Activated naive CD4-positive, alpha-beta T cell treated with anti-CD3 and anti-CD28 coated beads, Interleukin-2, amount 50 U/mL, for 72 hours (primary cell): Measurements from ENCODE around the gene CDHR5. TPM values are rescaled to one million over a fixed set of nuclear protein-coding genes. Genes with fewer than 3 reads are reported as not detected.

Source experiments
- ATAC-seq, 2 donors: fragments of 150-1000 bp; cut with Tn5 transposase; 2 replicates each; pipeline ENCODE4 v1.10.0; 2021; ENCODE audit warnings: mild to moderate bottlenecking in 2 of 2, moderate library complexity in 2 of 2
- DNase-seq, 2 donors: peaks; one replicate each; pipeline ENCODE4 v3.0.0; 2021 to 2022; ENCODE audit warnings: low spot score in 2 of 2
- H3K27ac Mint-ChIP-seq, 2 donors: one replicate each; pipeline ENCODE4 v1.8.0; 2022; ENCODE audit warnings: mild to moderate bottlenecking in 2 of 2, mixed read lengths in 2 of 2
- H3K36me3 Mint-ChIP-seq, 2 donors: one replicate each; pipeline ENCODE4 v1.8.0; 2022; ENCODE audit warnings: mixed read lengths in 2 of 2
- H3K9me3 Mint-ChIP-seq, 2 donors: one replicate each; pipeline ENCODE4 v1.8.0; 2022; ENCODE audit warnings: mixed read lengths in 2 of 2
- total RNA-seq, 2 donors: library from RNA; stranded (reverse); gene quantifications; one replicate each; pipeline ENCODE4 v1.2.3, GENCODE V29; 2022

CDHR5 gene
- total RNA-seq, 2 donors from 2014 or later = not detected

GRCh38 chr11:573146-573759 lies 51.5 kb downstream of the CDHR5 start:
- Mint-ChIP-seq H3K9me3 (no peaks in the 10 kb centered on the region), H3K27ac (no peak overlapping the region), H3K36me3 (peaks cover 8% of the 10 kb centered on the region in 2 donors)
- no peak for ATAC-seq
- no peak for DNase-seq

DNA sequence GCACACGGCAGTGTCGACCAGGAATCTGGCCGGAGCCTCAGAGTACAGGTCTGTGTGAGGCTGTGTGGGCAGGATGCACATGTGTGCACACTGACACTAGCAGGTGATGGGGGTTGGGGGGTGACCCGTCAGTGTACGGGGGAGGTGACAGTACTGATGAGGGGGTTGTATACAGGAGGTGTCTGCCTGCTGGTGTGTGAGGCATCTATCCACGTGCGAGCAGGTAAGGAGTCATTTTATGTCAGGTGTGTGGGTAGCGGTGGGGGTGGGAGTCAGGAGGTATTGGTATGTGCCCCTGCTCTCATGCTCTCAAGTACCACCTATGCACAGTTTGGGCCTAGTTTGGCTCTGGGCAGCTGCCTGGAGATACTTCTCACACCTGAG lies 53.0 kb downstream of the CDHR5 start:
- Mint-ChIP-seq H3K9me3 (no peaks in the 10 kb centered on the region), H3K36me3 (peaks cover 0 to 5% of the 10 kb centered on the region in 2 donors), H3K27ac (no peak overlapping the region)
- ATAC-seq (no peak), DNase-seq (no peak)

DNA sequence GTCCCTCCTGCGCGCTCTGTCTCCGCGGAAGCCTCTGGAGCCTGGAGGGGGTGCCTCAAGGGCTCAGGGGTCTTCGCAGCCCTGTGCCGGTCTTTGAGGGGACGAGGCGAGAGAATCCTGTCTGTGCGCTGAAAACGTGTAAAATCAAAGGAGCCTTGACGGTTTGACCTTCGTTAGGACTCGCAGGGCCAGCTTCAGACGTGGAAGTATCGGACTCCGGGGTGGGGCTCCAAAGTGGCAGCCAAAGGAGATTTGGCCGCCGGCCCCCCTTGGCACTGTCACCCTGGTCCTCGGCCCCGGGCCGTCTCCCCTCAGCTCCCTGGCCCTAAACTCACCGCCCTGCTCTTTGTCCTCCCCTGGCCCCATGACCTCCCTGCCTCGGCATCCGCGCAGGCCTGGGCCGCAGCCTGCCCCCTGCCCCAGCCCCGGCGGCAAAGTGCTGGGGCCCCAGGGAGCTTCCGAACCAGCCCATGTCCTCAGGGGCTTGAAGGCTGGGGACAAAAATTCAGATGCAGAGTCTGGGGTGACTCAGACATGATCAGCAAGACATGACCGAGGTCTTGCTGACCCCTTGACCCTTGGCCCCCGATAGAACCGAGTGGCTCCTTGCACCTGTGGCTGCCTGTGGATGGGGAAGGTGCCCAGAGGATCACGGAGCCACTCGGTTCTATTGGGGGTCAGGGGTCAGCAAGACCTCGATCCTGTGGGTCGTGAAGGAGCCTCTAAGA lies 55.4 kb downstream of the CDHR5 start:
- H3K27ac Mint-ChIP-seq = peak overlapping the region in 1 of 2 donors; percentile 29
- no peak for ATAC-seq
- H3K9me3 Mint-ChIP-seq = no peaks in the 10 kb centered on the region
- no peak for DNase-seq
- H3K36me3 Mint-ChIP-seq = peaks cover 0 to 5% of the 10 kb centered on the region in 2 donors

DNA sequence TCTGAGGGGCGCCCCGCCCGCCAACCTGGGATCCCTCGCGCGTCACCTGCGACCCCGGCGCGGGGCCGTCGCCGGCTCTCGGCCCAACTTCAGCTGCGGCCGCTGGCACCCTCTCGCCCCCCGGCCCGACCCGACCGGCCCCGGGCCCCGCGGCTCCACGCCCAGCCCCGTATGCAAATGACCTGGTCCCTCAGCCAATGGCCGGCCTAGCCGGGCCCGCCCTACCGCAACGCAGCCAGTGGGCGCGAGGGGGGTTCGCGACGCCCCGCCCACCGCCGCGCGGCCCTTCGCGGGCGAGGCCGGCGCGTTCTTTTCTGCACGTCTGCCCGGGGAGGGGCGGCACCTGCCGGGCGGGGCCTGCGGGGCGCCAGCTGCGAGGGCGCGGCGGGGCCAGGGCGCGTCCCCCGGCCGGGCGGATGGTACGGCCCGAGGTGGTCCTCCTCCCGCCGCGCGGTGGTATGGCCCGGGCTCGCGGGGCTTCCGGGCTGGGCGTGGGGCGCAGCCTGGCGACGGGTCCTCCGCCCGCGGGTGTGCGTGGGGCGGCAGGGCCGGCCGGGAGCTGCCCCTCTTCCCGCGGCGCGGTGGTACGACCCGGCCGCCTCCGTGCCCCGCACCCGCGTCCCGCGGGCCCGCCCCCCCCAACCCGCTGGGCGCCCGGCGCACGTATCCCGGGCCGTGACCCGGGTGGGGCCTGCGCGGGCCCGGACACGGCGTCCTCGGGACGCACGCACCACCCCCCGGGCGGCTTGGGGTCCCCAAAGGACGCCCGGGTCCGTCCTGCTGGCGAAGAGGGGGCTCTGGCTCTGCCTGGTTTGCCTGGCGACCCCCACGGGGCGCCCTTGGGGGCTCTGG lies 56.2 kb downstream of the CDHR5 start:
- H3K36me3 Mint-ChIP-seq = peaks cover 0 to 5% of the 10 kb centered on the region in 2 donors
- H3K9me3 Mint-ChIP-seq = no peaks in the 10 kb centered on the region
- ATAC-seq (peak; percentile 93 to 95), DNase-seq (peak; percentile 92 to 99)
- H3K27ac Mint-ChIP-seq = peak overlapping the region in 1 of 2 donors; percentile 29

DNA sequence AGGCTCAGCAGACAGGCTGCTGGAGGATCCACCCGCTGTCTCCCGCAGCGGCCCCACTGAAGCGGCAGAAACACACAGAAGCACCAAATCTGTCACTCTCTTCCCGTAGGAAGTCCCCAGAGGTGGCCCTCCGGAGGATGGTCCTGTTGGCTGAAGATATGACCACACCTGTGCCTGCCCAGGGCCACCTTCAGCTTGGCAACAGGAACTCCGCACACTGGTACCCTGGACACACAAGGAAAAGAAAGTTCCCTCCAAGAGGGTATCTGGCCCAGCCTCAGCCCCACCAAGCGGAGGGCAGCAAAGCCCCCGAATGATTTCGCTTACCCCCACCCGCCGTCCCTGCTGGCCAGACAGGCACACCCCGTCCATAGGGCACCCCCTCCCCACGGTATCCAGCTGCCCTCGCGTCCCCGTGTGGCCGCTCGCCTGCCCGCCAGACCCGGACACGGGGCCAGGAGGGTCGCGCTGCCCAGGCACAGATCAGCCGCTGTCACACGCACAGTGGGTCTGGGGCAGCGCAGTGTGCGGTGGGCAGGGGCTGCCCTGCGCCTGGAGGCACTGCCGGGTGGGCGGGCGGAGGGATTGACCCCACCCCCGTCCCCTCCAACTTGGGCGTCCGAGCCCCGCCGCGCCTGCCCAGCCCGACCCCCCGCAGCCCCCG lies 57.0 kb downstream of the CDHR5 start:
- ATAC-seq (peak in 1 of 2 donors; percentile 5), DNase-seq (no peak)
- Mint-ChIP-seq H3K9me3 (no peaks in the 10 kb centered on the region), H3K36me3 (peaks cover 0 to 5% of the 10 kb centered on the region in 2 donors), H3K27ac (peak overlapping the region in 1 of 2 donors; percentile 44)

- H3K9me3 Mint-ChIP-seq = no peaks in the 10 kb centered on the region
- ATAC-seq (no peak), DNase-seq (no peak)
- peaks cover 0 to 5% of the 10 kb centered on the region in 2 donors for H3K36me3 Mint-ChIP-seq
- H3K27ac Mint-ChIP-seq = peak overlapping the region in 1 of 2 donors; percentile 44
Measured at GRCh38 chr11:567011-567628, 57.6 kb downstream of the CDHR5 start.

Other genes starting within 250 kb of the CDHR5 start
- gene PKP3, start 230.7 kb downstream of the CDHR5 start, total RNA-seq = under 1 TPM in 1 of 2 donors, not detected in 1; 0.12 TPM
- 10 to 100 TPM; 63.8 to 80.8 TPM for gene SIGIRR, start 210.0 kb downstream of the CDHR5 start, total RNA-seq
- 10 to 100 TPM; 61.2 to 69.3 TPM for gene ANO9, start 182.9 kb downstream of the CDHR5 start, total RNA-seq
- 10 to 100 TPM; 23.6 to 23.8 TPM for gene PTDSS2, start 174.7 kb downstream of the CDHR5 start, total RNA-seq
- 10 to 100 TPM; 90.9 to 98.0 TPM for gene RNH1, start 117.7 kb downstream of the CDHR5 start, total RNA-seq
- 10 to 100 TPM; 29.9 to 38.6 TPM for gene HRAS, start 89.4 kb downstream of the CDHR5 start, total RNA-seq
- gene LRRC56, start 87.4 kb downstream of the CDHR5 start, total RNA-seq = 1 to 10 TPM; 1.7 to 2.8 TPM
- gene LMNTD2, start 64.2 kb downstream of the CDHR5 start, total RNA-seq = 1 to 10 TPM; 5.1 to 5.8 TPM
- gene RASSF7, start 64.0 kb downstream of the CDHR5 start, total RNA-seq = 10 to 100 TPM; 13.3 to 17.5 TPM
- gene PHRF1, start 48.5 kb downstream of the CDHR5 start, total RNA-seq = 10 to 100 TPM; 37.3 to 47.1 TPM
- 100 to 1,000 TPM in 1 of 2 donors, 10 to 100 TPM in 1; 25.3 to 104 TPM for gene IRF7, start 9.0 kb downstream of the CDHR5 start, total RNA-seq
- gene SCT, start 2.2 kb upstream of the CDHR5 start, total RNA-seq = not detected
- gene DRD4, start 12.3 kb upstream of the CDHR5 start, total RNA-seq = 1 to 10 TPM in 1 of 2 donors, under 1 TPM in 1; 0.60 to 5.6 TPM
- 10 to 100 TPM; 50.9 to 63.5 TPM for gene DEAF1, start 70.3 kb upstream of the CDHR5 start, total RNA-seq
- gene TMEM80, start 70.9 kb upstream of the CDHR5 start, total RNA-seq = 10 to 100 TPM in 1 of 2 donors, 1 to 10 TPM in 1; 5.2 to 11.3 TPM
- gene EPS8L2, start 81.3 kb upstream of the CDHR5 start, total RNA-seq = 10 to 100 TPM in 1 of 2 donors, 1 to 10 TPM in 1; 2.4 to 34.1 TPM
- gene TALDO1, start 122.5 kb upstream of the CDHR5 start, total RNA-seq = 100 to 1,000 TPM; 226 to 328 TPM
- 10 to 100 TPM; 33.1 to 60.5 TPM for gene GATD1, start 152.5 kb upstream of the CDHR5 start, total RNA-seq
- 1 to 10 TPM in 1 of 2 donors, not detected in 1; 1.1 TPM for gene CEND1, start 165.1 kb upstream of the CDHR5 start, total RNA-seq
- gene SLC25A22, start 173.3 kb upstream of the CDHR5 start, total RNA-seq = 10 to 100 TPM; 22.6 to 34.6 TPM
- 10 to 100 TPM; 32.8 to 59.2 TPM for gene PIDD1, start 180.3 kb upstream of the CDHR5 start, total RNA-seq
- 1,000 to 10,000 TPM; 3,020 to 3,653 TPM for gene RPLP2, start 185.0 kb upstream of the CDHR5 start, total RNA-seq
- 10 to 100 TPM; 24.5 to 49.1 TPM for gene PNPLA2, start 194.0 kb upstream of the CDHR5 start, total RNA-seq
- gene CRACR2B, start 203.0 kb upstream of the CDHR5 start, total RNA-seq = 1 to 10 TPM in 1 of 2 donors, under 1 TPM in 1; 0.66 to 1.9 TPM
- 10 to 100 TPM; 42.8 to 46.0 TPM for gene CD151, start 208.0 kb upstream of the CDHR5 start, total RNA-seq
- gene POLR2L, start 217.6 kb upstream of the CDHR5 start, total RNA-seq = 10 to 100 TPM; 50.4 to 95.1 TPM
- gene TSPAN4, start 217.9 kb upstream of the CDHR5 start, total RNA-seq = 10 to 100 TPM; 12.6 to 18.9 TPM